ENCODE data around the gene TNKS2. TPM values are rescaled to one million over a fixed set of nuclear protein-coding genes. Genes with fewer than 3 reads are reported as not detected.

Gene TNKS2
- total and polyA plus RNA-seq, 2 of the 13 experiments (the other 11 are each of a cell fraction or from before 2014, with no cell fraction given), result 15.2 to 19.4 TPM

GRCh38 chr10:91797048-91797690 lies 1.1 kb upstream of the TNKS2 start:
- FAIRE-seq, result no peak
- Histone ChIP-seq H3K4me3 (replicated peaks in 1 of 3; ENCODE audit: insufficient read depth in 1 of 3, low read depth in 2 of 3, low read length in 3 of 3) (peak overlapping the region; percentile 86 to 90 (median 87); a peak in 4 of 6 replicates), H3K27me3 (ENCODE audit: control insufficient read depth in 1 of 2, insufficient read depth in 2 of 2, low read length in 2 of 2) (no peaks in the 10 kb centered on the region; a peak in 1 of 5 replicates), H3K9me3 (ENCODE audit: low read length) (no peaks in the 10 kb centered on the region), H3K27ac (ENCODE audit: extremely low read length, insufficient read depth, low read length) (no peak overlapping the region), H3K4me1 (ENCODE audit: insufficient read depth, low read length) (peaks cover 46% of the 10 kb centered on the region), H3K79me2 (ENCODE audit: insufficient read depth, low read length) (peaks cover 37% of the 10 kb centered on the region), H2AFZ (ENCODE audit: low read length) (peak overlapping the region; percentile 64), H3K4me2 (ENCODE audit: low read depth, low read length) (peak overlapping the region; percentile 96), H3K36me3 (replicated peaks in 1 of 2; ENCODE audit: control insufficient read depth in 1 of 2, insufficient read depth in 2 of 2, low read length in 2 of 2) (no peaks in the 10 kb centered on the region; a peak in 1 of 5 replicates), H3K9ac (ENCODE audit: insufficient read depth, low read depth, low read length) (peak overlapping the region; percentile 95; the same call in 1 of the 2 replicates), H4K20me1 (ENCODE audit: insufficient read depth, low read length) (peaks cover 18% of the 10 kb centered on the region)
- TF ChIP-seq GTF2F1 (IDR thresholded peaks at IDR 0.05; ENCODE audit: low read length), result no peak
- peak; percentile 39; the same call in 1 of the 2 replicates for TF ChIP-seq NR2F6 (IDR thresholded peaks at IDR 0.05)
- TF ChIP-seq NR2F6 (CRISPR knock-in tag; IDR thresholded peaks at IDR 0.05), result no peak
- no peak for TF ChIP-seq FOXO1 (CRISPR knock-in tag; IDR thresholded peaks at IDR 0.05)
- TF ChIP-seq ZNF83 (CRISPR knock-in tag; IDR thresholded peaks at IDR 0.05; ENCODE audit: borderline replicate concordance), result no peak
- no peak for TF ChIP-seq ZNF891 (CRISPR knock-in tag; IDR thresholded peaks at IDR 0.05)
- TF ChIP-seq CREB1 (IDR thresholded peaks at IDR 0.05), result no peak
- TF ChIP-seq CREB1 (CRISPR knock-in tag; IDR thresholded peaks at IDR 0.05), result 0 out of 2 replicates have a peak, but pooled peaks have one; percentile 15
- TF ChIP-seq ZNF740 (CRISPR knock-in tag; IDR thresholded peaks at IDR 0.05), result 0 out of 2 replicates have a peak, but pooled peaks have one; percentile 33
- TF ChIP-seq KLF9 (CRISPR knock-in tag; IDR thresholded peaks at IDR 0.05; ENCODE audit: low read depth), result no peak
- no peak for TF ChIP-seq SUZ12 (IDR thresholded peaks at IDR 0.05; ENCODE audit: low read depth, low read length)
- TF ChIP-seq HCFC1 (IDR thresholded peaks at IDR 0.05; ENCODE audit: low read depth, low read length), result no peak
- no peak for TF ChIP-seq NCOR1 (IDR thresholded peaks at IDR 0.05; ENCODE audit: borderline replicate concordance, low read length)
- TF ChIP-seq SETDB1 (CRISPR knock-in tag; IDR thresholded peaks at IDR 0.05; ENCODE audit: borderline replicate concordance), result no peak
- no peak for TF ChIP-seq ZNF75D (CRISPR knock-in tag; IDR thresholded peaks at IDR 0.05; ENCODE audit: borderline replicate concordance)
- TF ChIP-seq ZNF414 (CRISPR knock-in tag; IDR thresholded peaks at IDR 0.05), result no peak
- no peak for TF ChIP-seq LRRFIP1 (CRISPR knock-in tag; conservative IDR thresholded peaks at IDR 0.05)
- no peak for TF ChIP-seq KLF13 (CRISPR knock-in tag; IDR thresholded peaks at IDR 0.05)
- TF ChIP-seq JDP2 (CRISPR knock-in tag; IDR thresholded peaks at IDR 0.05; ENCODE audit: borderline replicate concordance), result no peak
- no peak for TF ChIP-seq LBX2 (CRISPR knock-in tag; IDR thresholded peaks at IDR 0.05; ENCODE audit: borderline replicate concordance)
- TF ChIP-seq MAFK (conservative IDR thresholded peaks at IDR 0.05 in 1 of 2, IDR thresholded peaks at IDR 0.05 in 1 of 2; ENCODE audit: low read length in 2 of 2), result no peak
- no peak for TF ChIP-seq ETV5 (CRISPR knock-in tag; IDR thresholded peaks at IDR 0.05; ENCODE audit: borderline replicate concordance)
- intact Hi-C loops (cut with micrococcal nuclease; ENCODE audit: unreplicated experiment) (loop anchor here (5.0 kb wide), 1 partner anchor 115 kb away; no protein-coding TSS in a partner anchor), in situ Hi-C loops (cut with HindIII; ENCODE audit: extremely low pct_ligation_motif_present, low pct_unique_long_range_greater_than_20kb) (no loop called here)
- no TSS peak for BruUV-seq (replicated peaks)
- ChIA-PET CTCF (ENCODE audit: low intra/inter-chr PET ratio, low total read pairs) (no interaction called here), POLR2A (interaction anchor here (1.3 to 2.5 kb wide), 4 partner anchors 10 to 127 kb away, joined by 3 to 11 read pairs (median 5); partner anchors contain the start of gene BTAF1)
- DNase-seq (ENCODE audit: low spot score), result no peak
- no peak for ATAC-seq
- whole genome bisulfite sequencing (ENCODE audit: low lambda C conversion rate), result 52% methylated on average over 3 of the region's 3 CpGs
